GM19193 (cell line): ENCODE data around the gene POLR3A.
A peak's percentile ranks its signal among the peaks of the same experiment; 100 is the strongest.

Source experiments
- POLR2A ChIP-seq: IDR thresholded peaks from 4 replicates; pipeline ENCODE4 v1.6.1; 2011; ENCODE audit not compliant: insufficient read depth, insufficient read length; ENCODE audit errors: extremely low read depth

POLR3A gene

GRCh38 chr10:78053211-78053868, 24.0 kb upstream of the POLR3A start:
- TF ChIP-seq POLR2A: no peak

GRCh38 chr10:78049851-78050250, 20.5 kb upstream of the POLR3A start:
- no peak for TF ChIP-seq POLR2A

GRCh38 chr10:78047314-78047891, 18.1 kb upstream of the POLR3A start:
- TF ChIP-seq POLR2A: no peak

GRCh38 chr10:78046711-78047269, 17.5 kb upstream of the POLR3A start:
- no peak for TF ChIP-seq POLR2A

- TF ChIP-seq POLR2A: no peak
These were observed 16.5 kb upstream of the POLR3A start for GRCh38 chr10:78045856-78046255.

GRCh38 chr10:78045237-78045636, 15.9 kb upstream of the POLR3A start:
- no peak for TF ChIP-seq POLR2A

- TF ChIP-seq POLR2A: no peak
These were observed 15.4 kb upstream of the POLR3A start for GRCh38 chr10:78044699-78045098.

GRCh38 chr10:78044179-78044578, 14.9 kb upstream of the POLR3A start:
- no peak for TF ChIP-seq POLR2A

GRCh38 chr10:78042752-78043104, 13.4 kb upstream of the POLR3A start:
- no peak for TF ChIP-seq POLR2A

- TF ChIP-seq POLR2A: no peak
These were observed 12.9 kb upstream of the POLR3A start for GRCh38 chr10:78042058-78042751.

GRCh38 chr10:78041170-78042057, 12.1 kb upstream of the POLR3A start:
- peak; percentile 43 for TF ChIP-seq POLR2A

- TF ChIP-seq POLR2A: no peak
These were observed 10.4 kb upstream of the POLR3A start for GRCh38 chr10:78039743-78040142.

GRCh38 chr10:78038791-78039547, 9.7 kb upstream of the POLR3A start:
- TF ChIP-seq POLR2A: no peak

- TF ChIP-seq POLR2A: no peak
These were observed 8.8 kb upstream of the POLR3A start for GRCh38 chr10:78038105-78038504.
